GM12875 (cell line): ENCODE data around the gene PKP4.
"Not testable (repeated sequence)": the region's sequence is repeated elsewhere in the genome, so short reads cannot be mapped to it uniquely, and the experiment has no call there.

Experiments used
- H3K4me3 ChIP-seq: one replicate; pipeline ENCODE4 v1.5.1; 2011; ENCODE audit warnings: low read depth, low read length, control low read depth
- CTCF ChIP-seq: IDR thresholded peaks from 2 replicates; pipeline ENCODE4 v1.5.1; 2011; ENCODE audit warnings: low read depth, mild to moderate bottlenecking, control low read depth, inconsistent platforms, low read length, moderate library complexity, borderline replicate concordance; ENCODE audit not compliant: insufficient read depth

Gene PKP4

GRCh38 chr2:158432117-158432516, 24.6 kb upstream of the PKP4 start:
- TF ChIP-seq CTCF = no peak

GRCh38 chr2:158433716-158434115, 23.0 kb upstream of the PKP4 start:
- H3K4me3 ChIP-seq = not testable (repeated sequence)

More at GRCh38 chr2:158432117-158432516, 24.6 kb upstream of the PKP4 start:
- H3K4me3 ChIP-seq = no peak overlapping the region

GRCh38 chr2:158439062-158439461, 17.7 kb upstream of the PKP4 start:
- H3K4me3 ChIP-seq = not testable (repeated sequence)

GRCh38 chr2:158443606-158444005, 13.1 kb upstream of the PKP4 start:
- H3K4me3 ChIP-seq = no peak overlapping the region
- no peak for TF ChIP-seq CTCF

- 0 out of 2 replicates have a peak, but pooled peaks have one; percentile 3 for TF ChIP-seq CTCF
- peak overlapping the region; percentile 88 for H3K4me3 ChIP-seq
Observed at GRCh38 chr2:158457092-158457825, 507 bp downstream of the PKP4 start.

GRCh38 chr2:158457826-158458616, 1.3 kb downstream of the PKP4 start:
- TF ChIP-seq CTCF = peak; percentile 68
- H3K4me3 ChIP-seq = peak overlapping the region; percentile 88

- TF ChIP-seq CTCF = no peak
- peak overlapping the region; percentile 88 for H3K4me3 ChIP-seq
Observed at GRCh38 chr2:158458617-158458920, 1.8 kb downstream of the PKP4 start.
